K562 (cell line): ENCODE results near the gene CTNNBL1. TPM values are rescaled to one million over a fixed set of nuclear protein-coding genes. Genes with fewer than 3 reads are reported as not detected.

Experiments
- CBX1 ChIP-seq: sonication (generic); IDR thresholded peaks from 2 replicates; pipeline ENCODE4 v1.6.1; 2016; ENCODE audit warnings: antibody characterized with exemption, low read depth, mild to moderate bottlenecking
- FOXJ2 ChIP-seq: fragments of 200-800 bp; sonication (Bioruptor generic); IDR thresholded peaks from 2 replicates; pipeline ENCODE4 v1.6.1; 2016; ENCODE audit warnings: missing genetic modification characterization, missing compliant biosample characterization
- FOXK1 ChIP-seq: sonication (generic); formaldehyde crosslinking; IDR thresholded peaks from 2 replicates; pipeline ENCODE4 v1.8.0; 2022; ENCODE audit warnings: missing genetic modification reagents, mild to moderate bottlenecking, borderline replicate concordance
- HDAC8 ChIP-seq: fragments of 450-650 bp; IDR thresholded peaks from 2 replicates; pipeline ENCODE4 v1.6.1; 2016; ENCODE audit warnings: mild to moderate bottlenecking, missing genetic modification characterization, moderate library complexity, missing compliant biosample characterization
- HIVEP1 ChIP-seq: fragments of 250-450 bp; sonication (Bioruptor Pico); IDR thresholded peaks from 2 replicates; pipeline ENCODE4 v1.4.0; 2020; ENCODE audit warnings: mild to moderate bottlenecking
- HNRNPLL ChIP-seq: fragments of 200-400 bp; formaldehyde crosslinking; IDR thresholded peaks from 2 replicates; pipeline ENCODE4 v1.6.1; 2017; ENCODE audit warnings: low read length, low read depth, mild to moderate bottlenecking; ENCODE audit not compliant: poor library complexity, severe bottlenecking
- IFI16 ChIP-seq: fragments of 250-450 bp; sonication (Bioruptor Pico); IDR thresholded peaks from 2 replicates; pipeline ENCODE4 v2.1.2; 2022; ENCODE audit warnings: mild to moderate bottlenecking, inconsistent platforms
- JUN ChIP-seq, 2 experiments: sonication (generic) in 1 of 2; formaldehyde crosslinking in 1 of 2; IDR thresholded peaks; 2 replicates each; pipeline versions ENCODE4 v1.6.1 to v1.8.0; 2012 to 2022; ENCODE audit warnings: borderline replicate concordance in 2 of 2, mild to moderate bottlenecking in 2 of 2, improper control_type of control experiment in 1 of 2, low read depth in 1 of 2, low read length in 1 of 2, missing genetic modification reagents in 1 of 2
- KDM2B ChIP-seq: fragments of 250-450 bp; sonication (Bioruptor Pico); IDR thresholded peaks from 2 replicates; pipeline ENCODE4 v1.8.0; 2021; ENCODE audit warnings: mild to moderate bottlenecking, moderate library complexity
- MCM2 ChIP-seq: fragments of 450-650 bp; IDR thresholded peaks from 2 replicates; pipeline ENCODE4 v1.6.1; 2017; ENCODE audit warnings: low read depth, mild to moderate bottlenecking
- MED1 ChIP-seq: sonication (generic); formaldehyde crosslinking; IDR thresholded peaks from 2 replicates; pipeline ENCODE4 v1.8.1; 2023; ENCODE audit warnings: missing genetic modification reagents, borderline replicate concordance
- MYC ChIP-seq, 2 experiments: fragments of 250-450 bp in 1 of 2; sonication (Bioruptor Pico) in 1 of 2; IDR thresholded peaks; 2 replicates each; pipeline versions ENCODE4 v1.5.1 to v1.6.1; 2012 to 2021; ENCODE audit warnings: low read depth in 2 of 2, borderline replicate concordance in 1 of 2, improper control_type of control experiment in 1 of 2, low read length in 1 of 2, mild to moderate bottlenecking in 1 of 2, moderate library complexity in 1 of 2
- NFXL1 ChIP-seq: fragments of 450-650 bp; formaldehyde crosslinking; IDR thresholded peaks from 2 replicates; pipeline ENCODE4 v1.4.0; 2021; ENCODE audit warnings: mild to moderate bottlenecking
- OTX1 ChIP-seq: fragments of 450-650 bp; formaldehyde crosslinking; IDR thresholded peaks from 2 replicates; pipeline ENCODE4 v1.4.0; 2022; ENCODE audit warnings: mild to moderate bottlenecking
- PML ChIP-seq: IDR thresholded peaks from 2 replicates; pipeline ENCODE4 v1.6.1; 2012; ENCODE audit warnings: low read length, inconsistent platforms
- TCF7L2 ChIP-seq: fragments of 150-350 bp; IDR thresholded peaks from 2 replicates; pipeline ENCODE4 v1.6.1; 2016; ENCODE audit warnings: low read depth, mild to moderate bottlenecking, low read length, moderate library complexity
- THRB ChIP-seq: fragments of 450-650 bp; formaldehyde crosslinking; conservative IDR thresholded peaks from 2 replicates; pipeline ENCODE4 v1.4.0; 2022; ENCODE audit warnings: mild to moderate bottlenecking, missing genetic modification characterization
- ZC3H11A ChIP-seq: IDR thresholded peaks from 2 replicates; pipeline ENCODE4 v1.6.1; 2012; ENCODE audit warnings: low read depth, low read length, improper control_type of control experiment
- ZNF316 ChIP-seq: fragments of 450-650 bp; IDR thresholded peaks from 2 replicates; pipeline ENCODE4 v1.6.1; 2016
- ZNF785 ChIP-seq: fragments of 250-450 bp; sonication (Bioruptor Pico); IDR thresholded peaks from 2 replicates; pipeline ENCODE4 v1.4.0; 2020; ENCODE audit warnings: mild to moderate bottlenecking
- polyA plus RNA-seq, 8 experiments: library from polyadenylated mRNA; depleted of rRNA in 4 of 8; stranded (reverse) in 5 of 8; unstranded in 3 of 8; fragments of >200 nt; fragmentation: Nextera tagmentation in 2 of 8; fragmentation: Illumina TruSeq in 1 of 8; extraction: Ambion mirVana in 2 of 8; extraction: Trizol in 1 of 8; gene quantifications; 2 replicates each; pipeline versions ENCODE4 v1.2.1 to v1.2.3, GENCODE V29; 2011 to 2014; ENCODE audit warnings: inconsistent platforms in 1 of 8, missing spikeins in 1 of 8
- total RNA-seq, 7 experiments: library from RNA; depleted of rRNA in 6 of 7; stranded (reverse); fragments of >200 nt in 6 of 7; fragmentation: Illumina TruSeq in 2 of 7; extraction: Trizol in 2 of 7; gene quantifications; 2 replicates each; pipeline versions ENCODE4 v1.2.1 to v1.2.3, GENCODE V29; 2011 to 2021; ENCODE audit warnings: low replicate concordance in 1 of 7
- TF ChIP-seq, protein P1 (sequence below): fragments of 250-450 bp; sonication (Bioruptor Pico); IDR thresholded peaks from 2 replicates; pipeline ENCODE4 v1.8.0; 2022; ENCODE audit warnings: inconsistent platforms, mild to moderate bottlenecking, moderate library complexity, borderline replicate concordance

Gene CTNNBL1
- total and polyA plus RNA-seq, 9 of the 15 experiments (the other 6 are each of a cell fraction or from before 2014, with no cell fraction given), result 32.4 to 85.6 (median 43.6) TPM

GRCh38 chr20:37693635-37694626 lies at the start of gene CTNNBL1 (continued):
- no peak for TF ChIP-seq HIVEP1 (CRISPR knock-in tag)
- no peak for TF ChIP-seq MED1 (CRISPR knock-in tag)
- TF ChIP-seq HDAC8 (tag), result no peak
- no peak for TF ChIP-seq OTX1 (CRISPR knock-in tag)
- TF ChIP-seq ZC3H11A, result no peak
- TF ChIP-seq, protein P1, sequence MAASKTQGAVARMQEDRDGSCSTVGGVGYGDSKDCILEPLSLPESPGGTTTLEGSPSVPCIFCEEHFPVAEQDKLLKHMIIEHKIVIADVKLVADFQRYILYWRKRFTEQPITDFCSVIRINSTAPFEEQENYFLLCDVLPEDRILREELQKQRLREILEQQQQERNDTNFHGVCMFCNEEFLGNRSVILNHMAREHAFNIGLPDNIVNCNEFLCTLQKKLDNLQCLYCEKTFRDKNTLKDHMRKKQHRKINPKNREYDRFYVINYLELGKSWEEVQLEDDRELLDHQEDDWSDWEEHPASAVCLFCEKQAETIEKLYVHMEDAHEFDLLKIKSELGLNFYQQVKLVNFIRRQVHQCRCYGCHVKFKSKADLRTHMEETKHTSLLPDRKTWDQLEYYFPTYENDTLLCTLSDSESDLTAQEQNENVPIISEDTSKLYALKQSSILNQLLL, result no peak
- TF ChIP-seq MCM2, result no peak
- TF ChIP-seq TCF7L2, result no peak
- no peak for TF ChIP-seq THRB (CRISPR knock-in tag)
- peak; percentile 58 for TF ChIP-seq HNRNPLL
- TF ChIP-seq ZNF316, result no peak
- no peak for TF ChIP-seq ZNF785 (CRISPR knock-in tag)
- peak; percentile 50; the same call in 1 of the 2 replicates for TF ChIP-seq PML
- TF ChIP-seq IFI16 (CRISPR knock-in tag), result no peak
- no peak for TF ChIP-seq CBX1
- no peak for TF ChIP-seq NFXL1 (CRISPR knock-in tag)
- no peak for TF ChIP-seq KDM2B
- no peak for TF ChIP-seq JUN (IDR thresholded peaks at IDR 0.05; ENCODE audit: borderline replicate concordance, low read depth, low read length)
- no peak for TF ChIP-seq JUN (CRISPR knock-in tag; IDR thresholded peaks at IDR 0.05; ENCODE audit: borderline replicate concordance)
- TF ChIP-seq MYC (IDR thresholded peaks at IDR 0.05; ENCODE audit: low read depth, low read length), result peak; percentile 46; the same call in 1 of the 2 replicates
- TF ChIP-seq MYC (CRISPR knock-in tag; IDR thresholded peaks at IDR 0.05; ENCODE audit: borderline replicate concordance, low read depth), result no peak; the same call in 1 of the 2 replicates
- no peak for TF ChIP-seq FOXK1 (CRISPR knock-in tag)
- TF ChIP-seq FOXJ2 (tag), result no peak
